CD4-positive, alpha-beta T cell treated with Interleukin-2 at 100 ng/mL for 4 hours (primary cell): ENCODE results near the gene IER5L.
"Not testable (repeated sequence)": the region's sequence is repeated elsewhere in the genome, so short reads cannot be mapped to it uniquely, and the experiment has no call there.

ENCODE experiments used
- DNase-seq: peaks from one replicate; pipeline ENCODE4 v3.0.0-alpha.2; 2020; ENCODE audit warnings: low spot score

The IER5L gene

GRCh38 chr9:129178568-129179382, 714 bp upstream of the IER5L start:
- no peak for DNase-seq

- peak; percentile 23 for DNase-seq
These were observed 644 bp downstream of the IER5L start for GRCh38 chr9:129177443-129177790.

DNA sequence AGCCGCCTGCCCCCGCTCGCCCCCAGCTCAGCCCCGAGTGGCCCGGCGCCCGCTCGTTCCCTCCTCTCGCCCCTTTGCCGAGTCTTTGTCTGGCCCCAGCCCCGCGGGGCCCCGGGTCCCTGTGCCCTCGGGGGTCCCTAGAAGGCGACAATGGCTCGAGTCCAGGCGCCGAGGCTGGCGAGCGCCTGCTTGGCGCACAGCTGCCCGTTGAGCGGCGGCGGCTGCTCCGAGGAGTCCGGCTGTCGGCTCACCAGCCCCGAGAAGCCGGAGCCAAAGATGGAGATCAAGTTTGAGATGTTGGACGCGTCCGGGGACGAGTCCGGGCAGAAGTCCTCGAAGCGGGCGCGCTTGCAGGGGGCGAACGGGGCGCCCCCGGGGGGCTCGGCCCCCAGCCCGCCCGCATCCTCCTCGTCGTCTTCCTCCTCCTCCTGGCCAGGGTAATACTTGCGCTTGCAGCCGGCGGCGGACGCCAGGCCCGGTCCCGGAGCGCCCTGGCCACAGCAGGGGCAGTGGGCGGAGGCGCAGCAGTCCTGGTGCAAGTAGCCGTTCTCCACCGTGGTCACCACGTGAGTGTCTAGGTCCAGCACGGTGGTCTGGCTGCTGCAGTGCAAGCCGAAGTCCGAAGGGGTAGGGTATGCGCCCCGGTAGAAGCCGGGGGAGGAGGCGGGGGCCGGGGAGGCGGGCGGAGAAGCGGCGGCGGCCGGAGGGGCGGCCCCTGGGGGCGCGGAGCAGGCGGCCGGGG, 1.2 kb downstream of the IER5L start:
- no peak for DNase-seq

- DNase-seq = peak; percentile 57
These were observed 2.0 kb downstream of the IER5L start for GRCh38 chr9:129175825-129176633.

- no peak for DNase-seq
These were observed 2.6 kb downstream of the IER5L start for GRCh38 chr9:129175515-129175824.

DNA sequence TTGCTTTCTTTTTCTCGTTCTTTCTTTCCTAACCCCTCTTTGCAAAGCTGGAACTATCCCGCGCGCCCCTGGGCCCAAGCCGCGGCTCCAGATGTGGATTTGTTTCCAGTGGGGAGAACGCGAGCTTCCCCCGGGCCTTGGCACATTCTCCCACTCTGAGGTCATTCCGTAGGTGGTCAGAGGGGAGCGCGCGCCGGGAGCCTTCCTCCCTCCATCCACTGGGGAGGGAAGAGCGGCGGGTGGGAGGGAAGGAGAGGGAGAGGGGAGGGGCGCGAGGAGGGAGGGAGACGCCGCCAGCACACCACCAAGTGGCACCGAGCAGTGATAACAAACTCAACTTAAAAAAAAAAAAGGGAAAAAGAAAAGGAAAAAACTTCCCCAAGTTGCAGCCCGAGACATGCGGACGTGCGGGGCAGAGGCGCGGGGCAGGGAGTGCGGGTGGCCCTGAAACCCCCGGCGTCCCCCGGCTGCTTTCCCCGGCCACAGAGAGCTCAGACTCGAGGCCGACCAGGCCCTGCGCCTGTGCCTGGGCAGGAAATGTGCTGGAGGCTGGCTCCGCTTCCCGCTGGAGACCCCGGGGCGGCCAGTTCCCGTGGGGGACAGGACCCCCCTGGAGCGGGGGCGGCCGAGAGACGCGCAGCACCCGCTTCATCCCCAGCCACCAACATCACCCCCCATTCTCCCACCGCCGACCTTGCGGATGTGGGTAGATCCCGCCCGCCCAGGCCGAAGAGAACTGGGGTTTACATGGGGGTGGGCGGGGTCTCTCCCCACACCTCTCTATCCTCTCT, 3.1 kb downstream of the IER5L start:
- DNase-seq = peak; percentile 22

GRCh38 chr9:129174102-129174723, 3.8 kb downstream of the IER5L start:
- DNase-seq = peak; percentile 84

DNA sequence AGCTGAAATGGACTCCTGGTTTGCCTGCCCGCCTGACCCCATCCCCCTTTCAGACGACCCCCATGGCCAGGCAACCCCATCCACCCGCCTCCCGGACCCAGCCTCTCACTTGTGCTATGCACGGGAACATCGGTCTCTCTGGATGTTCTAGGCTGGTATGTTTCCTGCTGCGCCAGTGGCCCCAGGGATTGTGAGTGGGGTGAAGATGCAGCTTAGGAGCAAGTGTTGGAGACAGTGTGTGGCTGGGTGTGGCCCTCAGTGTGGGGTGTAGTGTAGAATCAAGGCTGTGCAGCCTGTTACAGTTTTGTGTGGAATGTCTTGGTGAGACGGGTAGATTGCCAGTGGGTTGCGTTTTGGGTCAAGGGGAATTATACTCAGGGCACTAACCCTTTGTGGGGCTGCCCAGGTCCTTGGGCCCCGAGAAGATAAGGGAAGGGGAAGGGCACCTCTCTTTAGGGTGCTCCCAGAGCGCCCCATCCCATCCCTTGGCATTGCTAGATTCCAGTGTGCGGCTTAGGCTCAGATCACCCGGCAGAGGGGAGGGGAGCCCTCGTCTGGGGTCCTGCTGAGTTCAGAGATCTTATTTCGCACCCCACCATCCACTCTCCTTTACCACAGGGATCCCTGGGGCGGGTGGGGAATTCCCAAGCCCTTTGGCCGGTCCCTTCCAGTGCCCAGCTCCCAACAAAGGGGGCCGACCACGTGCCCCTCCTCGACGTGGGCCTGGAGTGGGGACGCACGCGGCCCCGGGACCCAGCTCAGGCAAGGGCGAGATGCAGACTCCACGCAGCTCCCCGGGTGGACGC, 4.6 kb downstream of the IER5L start:
- DNase-seq = no peak

DNA sequence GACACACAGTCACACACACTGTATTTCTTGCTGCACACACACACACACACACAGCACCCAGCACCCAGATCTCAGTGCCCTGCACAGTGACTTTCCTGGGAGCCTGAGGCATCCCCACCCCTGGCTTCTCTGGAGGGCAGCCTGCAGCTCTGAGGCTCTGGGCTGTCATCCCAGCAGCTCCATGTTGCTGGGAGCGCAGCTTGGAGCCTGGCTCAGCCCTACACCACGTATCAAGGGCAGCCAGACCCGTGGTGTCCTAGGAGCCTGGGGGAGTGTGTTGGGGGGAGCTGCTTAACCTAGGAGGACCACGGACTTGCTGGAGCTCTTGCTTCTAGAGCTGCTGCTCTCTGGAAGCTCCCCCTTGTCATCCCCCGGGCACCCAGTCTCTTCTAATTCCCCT, 5.2 kb downstream of the IER5L start:
- DNase-seq = no peak

- DNase-seq = no peak
These were observed 5.9 kb downstream of the IER5L start for GRCh38 chr9:129171993-129172751.

DNA sequence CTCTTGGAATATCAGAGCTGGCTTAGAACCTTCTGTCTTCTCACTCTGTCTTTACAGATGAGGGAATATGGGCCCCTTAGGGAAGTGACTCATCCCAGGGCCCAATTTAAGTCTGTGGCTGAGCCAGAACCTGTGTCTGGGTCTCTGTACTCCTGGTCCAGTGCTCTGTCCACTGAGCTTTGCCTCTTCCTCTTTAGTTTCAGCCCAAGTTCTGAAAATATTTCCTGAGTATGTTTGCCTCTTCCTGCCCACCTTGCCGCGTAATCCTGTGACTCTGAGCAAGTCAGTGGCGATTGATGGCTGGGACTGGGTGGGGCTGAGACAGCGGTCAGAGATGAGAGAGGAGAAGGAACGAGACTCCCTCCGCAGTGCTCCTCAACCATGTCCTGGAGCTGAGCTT, 7.8 kb downstream of the IER5L start:
- no peak for DNase-seq

GRCh38 chr9:129166623-129167557, 11.2 kb downstream of the IER5L start:
- DNase-seq = peak; percentile 14

- no peak for DNase-seq
These were observed 12.9 kb downstream of the IER5L start for GRCh38 chr9:129165198-129165597.

- no peak for DNase-seq
These were observed 13.7 kb downstream of the IER5L start for GRCh38 chr9:129164246-129164930.

- DNase-seq = no peak
These were observed 14.3 kb downstream of the IER5L start for GRCh38 chr9:129163753-129164152.

GRCh38 chr9:129163198-129163670, 14.8 kb downstream of the IER5L start:
- DNase-seq = not testable (repeated sequence)

DNA sequence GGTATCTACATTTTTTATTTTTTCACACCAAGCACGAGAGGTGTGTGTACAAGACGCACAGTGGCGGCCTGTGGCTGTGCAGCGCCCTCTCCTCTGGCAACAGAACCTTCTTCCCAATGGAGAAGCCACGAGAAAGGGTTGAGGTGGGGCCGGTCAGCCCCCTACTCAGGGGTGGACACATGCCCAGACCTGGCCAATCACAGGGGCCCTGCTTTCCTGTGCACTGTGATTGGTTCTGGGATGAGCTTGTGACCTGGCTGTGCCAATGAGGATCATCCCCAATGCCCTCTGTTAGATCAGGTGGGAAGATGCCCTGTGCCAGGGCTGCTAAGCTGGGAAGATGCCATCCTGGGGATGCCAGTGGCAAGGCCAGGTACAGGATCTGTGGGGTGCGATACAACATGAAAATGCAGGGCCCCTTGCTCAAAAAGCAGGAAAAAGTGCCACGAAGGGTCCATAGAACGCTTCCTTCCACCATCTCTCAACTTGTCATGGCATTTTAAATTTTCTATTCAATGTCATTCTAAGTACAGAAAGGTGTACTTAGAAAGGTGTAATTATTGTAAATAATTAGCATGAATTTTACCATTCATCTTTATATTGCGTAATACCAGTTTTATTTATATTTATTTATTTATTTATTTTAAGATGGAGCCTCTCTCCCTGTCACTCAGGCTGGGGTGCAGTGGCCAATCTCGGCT, 15.4 kb downstream of the IER5L start:
- DNase-seq = no peak

- DNase-seq = no peak
These were observed 16.6 kb downstream of the IER5L start for GRCh38 chr9:129161534-129161837.
